OCI-LY3 (cell line): ENCODE results near the gene CNDP1.

Source experiments
- H2AFZ ChIP-seq: fragments of 200-600, 300-600 bp; shearing (Covaris generic); 2 replicates; pipeline ENCODE4 v1.6.0; 2014; ENCODE audit warnings: antibody characterized with exemption, low read depth, low read length
- H3K27ac ChIP-seq: fragments of 200-600, 300-600 bp; sonication (generic); 2 replicates; pipeline ENCODE4 v1.5.1; 2014; ENCODE audit warnings: mild to moderate bottlenecking, low read length, moderate library complexity, mixed read lengths
- H3K27me3 ChIP-seq: fragments of 200-600, 300-600 bp; sonication (generic); 2 replicates; pipeline ENCODE4 v1.6.1; 2014; ENCODE audit warnings: low read depth, low read length, mixed read lengths
- H3K36me3 ChIP-seq: fragments of 200-600, 300-600 bp; sonication (generic); replicated peaks from 2 replicates; pipeline ENCODE3; 2014; ENCODE audit warnings: low read depth, low read length, mixed read lengths
- H3K4me1 ChIP-seq: fragments of 300-600, 200-600 bp; sonication (generic); 2 replicates; pipeline ENCODE4 v1.6.1; 2014; ENCODE audit warnings: low read length, mixed read lengths
- H3K4me2 ChIP-seq: fragments of 200-600, 300-600 bp; sonication (generic); 2 replicates; pipeline ENCODE4 v1.6.1; 2014; ENCODE audit warnings: low read length, mixed read lengths
- H3K4me3 ChIP-seq: fragments of 300-600, 200-600 bp; sonication (generic); 2 replicates; pipeline ENCODE4 v1.5.1; 2014; ENCODE audit warnings: antibody characterized with exemption, mild to moderate bottlenecking, low read length, moderate library complexity
- H3K79me2 ChIP-seq: fragments of 300-600, 200-600 bp; shearing (Covaris generic); 2 replicates; pipeline ENCODE4 v1.6.1; 2014; ENCODE audit warnings: mild to moderate bottlenecking, low read length, mixed read lengths
- H3K9ac ChIP-seq: fragments of 300-600, 200-600 bp; shearing (Covaris generic); 2 replicates; pipeline ENCODE4 v1.6.0; 2014; ENCODE audit warnings: mild to moderate bottlenecking, low read length, moderate library complexity
- H3K9me3 ChIP-seq: fragments of 200-600, 300-600 bp; shearing (Covaris generic); 2 replicates; pipeline ENCODE4 v1.6.1; 2014; ENCODE audit warnings: low read length, mixed read lengths; ENCODE audit not compliant: insufficient read depth
- H4K20me1 ChIP-seq: fragments of 200-600, 300-600 bp; sonication (generic); 2 replicates; pipeline ENCODE4 v1.6.1; 2016; ENCODE audit warnings: low read length, mixed read lengths; ENCODE audit not compliant: insufficient read depth
- EZH2phosphoT487 ChIP-seq: fragments of 200-600 bp; shearing (Covaris generic); IDR thresholded peaks from 2 replicates; pipeline ENCODE4 v1.6.1; 2018; ENCODE audit warnings: antibody characterized with exemption, mixed run types, low read depth
- TF ChIP-seq, protein P1 (sequence below): fragments of 200-600, 300-600 bp; sonication (generic); IDR thresholded peaks from 2 replicates; pipeline ENCODE4 v1.5.1; 2014; ENCODE audit warnings: antibody characterized with exemption, low read length, low read depth

Gene CNDP1

DNA sequence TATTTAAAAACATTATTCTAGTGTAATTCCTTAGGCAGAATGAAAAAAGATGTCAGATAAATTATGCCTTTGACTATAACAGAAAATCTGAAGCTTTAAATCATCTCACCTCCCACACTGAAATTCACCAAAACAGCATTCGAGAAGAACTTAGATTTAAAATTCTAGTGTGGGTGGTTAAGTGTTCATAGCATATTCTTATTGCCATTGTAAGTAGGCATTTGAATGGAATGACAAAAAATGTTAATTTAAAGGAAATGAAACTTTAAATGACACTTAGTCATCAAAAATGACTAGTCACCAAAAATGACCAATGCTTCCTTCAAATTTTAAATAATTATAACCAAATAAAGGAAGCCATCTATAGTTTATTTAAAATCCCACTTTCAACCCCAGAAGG is 56.4 kb downstream of the CNDP1 start:
- Histone ChIP-seq H3K4me2 (no peak overlapping the region), H3K9ac (no peak overlapping the region), H3K36me3 (peaks cover 37% of the 10 kb centered on the region)

DNA sequence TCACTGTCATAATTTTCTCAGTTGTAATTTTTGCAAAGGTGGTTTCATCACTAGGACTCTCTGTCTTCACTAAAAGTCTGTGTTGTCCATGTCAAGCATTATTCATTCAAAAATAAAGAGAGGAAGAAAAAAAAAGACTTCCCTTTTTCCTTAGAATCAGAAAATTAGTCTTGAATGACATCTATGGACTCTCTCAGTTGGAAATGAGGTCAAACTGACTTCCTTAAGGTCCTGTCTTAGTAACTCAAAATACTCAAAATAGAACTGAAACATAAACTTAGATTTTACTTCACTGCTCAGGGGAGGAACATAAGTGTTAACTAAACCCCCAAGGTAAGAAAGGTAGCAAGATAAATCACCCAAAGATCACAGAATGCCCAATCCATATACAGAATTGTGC is 61.1 kb downstream of the CNDP1 start:
- Histone ChIP-seq H3K27ac (no peak overlapping the region), H3K9me3 (no peaks in the 10 kb centered on the region; the same call in 1 of the 2 replicates), H3K4me1 (peaks cover 33% of the 10 kb centered on the region), H3K4me2 (peak overlapping the region; percentile 80), H3K9ac (no peak overlapping the region), H4K20me1 (no peaks in the 10 kb centered on the region), H2AFZ (no peak overlapping the region), H3K79me2 (peaks cover 52% of the 10 kb centered on the region), H3K4me3 (peak overlapping the region; percentile 79), H3K36me3 (peaks cover 44% of the 10 kb centered on the region), H3K27me3 (no peaks in the 10 kb centered on the region)
- no peak for TF ChIP-seq EZH2phosphoT487
- TF ChIP-seq, protein P1, sequence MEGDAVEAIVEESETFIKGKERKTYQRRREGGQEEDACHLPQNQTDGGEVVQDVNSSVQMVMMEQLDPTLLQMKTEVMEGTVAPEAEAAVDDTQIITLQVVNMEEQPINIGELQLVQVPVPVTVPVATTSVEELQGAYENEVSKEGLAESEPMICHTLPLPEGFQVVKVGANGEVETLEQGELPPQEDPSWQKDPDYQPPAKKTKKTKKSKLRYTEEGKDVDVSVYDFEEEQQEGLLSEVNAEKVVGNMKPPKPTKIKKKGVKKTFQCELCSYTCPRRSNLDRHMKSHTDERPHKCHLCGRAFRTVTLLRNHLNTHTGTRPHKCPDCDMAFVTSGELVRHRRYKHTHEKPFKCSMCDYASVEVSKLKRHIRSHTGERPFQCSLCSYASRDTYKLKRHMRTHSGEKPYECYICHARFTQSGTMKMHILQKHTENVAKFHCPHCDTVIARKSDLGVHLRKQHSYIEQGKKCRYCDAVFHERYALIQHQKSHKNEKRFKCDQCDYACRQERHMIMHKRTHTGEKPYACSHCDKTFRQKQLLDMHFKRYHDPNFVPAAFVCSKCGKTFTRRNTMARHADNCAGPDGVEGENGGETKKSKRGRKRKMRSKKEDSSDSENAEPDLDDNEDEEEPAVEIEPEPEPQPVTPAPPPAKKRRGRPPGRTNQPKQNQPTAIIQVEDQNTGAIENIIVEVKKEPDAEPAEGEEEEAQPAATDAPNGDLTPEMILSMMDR = no peak

More for the DNA sequence above, 56.4 kb downstream of the CNDP1 start:
- Histone ChIP-seq H3K79me2 (peaks cover 12% of the 10 kb centered on the region), H4K20me1 (no peaks in the 10 kb centered on the region), H3K9me3 (no peaks in the 10 kb centered on the region; the same call in 1 of the 2 replicates), H3K4me3 (no peak overlapping the region), H3K4me1 (peaks cover 17% of the 10 kb centered on the region), H3K27me3 (0 out of 2 replicates have a peak, but pooled peaks cover 3% of the 10 kb centered on the region), H3K27ac (no peak overlapping the region), H2AFZ (no peak overlapping the region)
- no peak for TF ChIP-seq EZH2phosphoT487
- TF ChIP-seq, protein P1 = no peak

DNA sequence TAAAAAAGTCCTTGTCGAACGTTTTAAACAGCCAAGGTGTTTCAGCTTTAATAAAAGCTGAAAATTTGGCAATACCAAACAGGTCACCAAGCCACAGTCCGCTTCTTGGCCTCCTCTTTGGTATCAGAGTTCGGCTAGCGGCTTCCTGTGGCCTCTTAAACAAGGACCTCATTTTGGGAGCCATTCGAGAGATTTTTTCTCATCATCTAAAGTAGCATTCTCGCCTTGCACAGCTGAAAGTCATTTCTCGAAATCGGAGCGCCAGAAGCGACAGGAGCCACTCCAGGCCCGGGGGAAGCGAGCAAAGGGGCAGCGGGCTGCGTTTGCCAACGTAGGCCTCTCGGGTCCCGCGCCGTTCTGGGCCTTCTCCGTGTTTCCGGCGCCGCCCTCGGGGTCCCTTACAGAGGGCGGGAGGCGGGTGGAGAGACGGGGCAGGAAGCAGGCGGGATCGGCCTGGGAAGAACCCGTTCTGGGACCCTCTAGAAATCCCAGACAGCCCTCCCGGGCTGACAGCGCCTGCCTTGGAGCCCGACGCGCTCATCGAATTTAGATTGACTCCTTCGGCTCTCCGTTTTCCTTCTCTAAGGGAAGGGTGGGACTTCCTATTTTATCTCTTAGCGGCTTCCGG is 62.8 kb downstream of the CNDP1 start:
- peaks cover 68% of the 10 kb centered on the region for H3K79me2 ChIP-seq
- H3K4me3 ChIP-seq = peak overlapping the region; percentile 79
- TF ChIP-seq EZH2phosphoT487 = no peak
- TF ChIP-seq, protein P1 = no peak

DNA sequence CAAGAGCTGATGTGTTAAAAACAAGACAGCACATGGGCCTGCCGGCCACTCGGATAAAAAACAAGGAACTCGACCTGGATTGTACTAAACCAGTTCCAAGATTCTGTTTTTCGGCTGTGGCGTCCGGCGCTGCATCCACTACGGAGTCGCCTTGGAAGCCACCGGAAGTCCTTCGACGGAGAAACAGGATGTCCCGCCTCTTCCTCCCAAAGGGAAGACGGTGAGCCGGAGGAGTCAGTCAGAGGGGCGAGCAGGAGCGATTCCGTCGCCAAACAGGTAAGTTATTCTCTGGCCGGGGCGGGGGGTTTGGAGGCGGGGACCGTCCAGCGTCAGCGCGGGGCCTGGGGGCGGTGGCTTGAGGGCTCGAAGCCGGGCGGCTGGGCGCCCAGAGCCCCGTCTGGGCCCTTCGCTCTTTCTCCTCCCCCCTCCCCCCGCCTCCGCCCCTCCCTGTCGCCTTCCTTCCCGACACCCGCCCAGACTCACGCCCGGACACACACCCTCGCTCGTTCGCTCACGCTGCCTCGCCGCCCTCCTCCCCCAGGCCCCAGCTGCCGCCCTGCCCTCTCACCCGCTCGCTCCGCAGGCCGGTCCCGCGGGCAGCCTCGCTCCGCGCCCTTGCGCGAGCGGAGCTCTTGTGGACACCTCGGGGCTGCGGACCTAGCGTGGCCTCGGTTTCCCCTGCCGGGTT is 63.5 kb downstream of the CNDP1 start, which contains the start of gene ZNF407:
ZNF407 (plus strand) TSS at position 209 of the 688 bp plus-strand sequence. CDS start 33,150 bp downstream, outside the sequence.
- Histone ChIP-seq H3K9me3 (no peaks in the 10 kb centered on the region; the same call in 1 of the 2 replicates), H4K20me1 (no peaks in the 10 kb centered on the region)

More for the DNA sequence above, 62.8 kb downstream of the CNDP1 start:
- peaks cover 22% of the 10 kb centered on the region for H3K4me1 ChIP-seq
- H3K36me3 ChIP-seq = peaks cover 39% of the 10 kb centered on the region
- H3K27me3 ChIP-seq = no peaks in the 10 kb centered on the region
- peak overlapping the region; percentile 87 for H3K9ac ChIP-seq
- H4K20me1 ChIP-seq = no peaks in the 10 kb centered on the region
- H3K27ac ChIP-seq = peak overlapping the region; percentile 71
- peak overlapping the region; percentile 80 for H3K4me2 ChIP-seq
- peak overlapping the region; percentile 91 for H2AFZ ChIP-seq
- no peaks in the 10 kb centered on the region; the same call in 1 of the 2 replicates for H3K9me3 ChIP-seq

More for the DNA sequence above, 63.5 kb downstream of the CNDP1 start, which contains the start of gene ZNF407:
- H2AFZ ChIP-seq = peak within 1 kb of the TSS; percentile 91
- H3K79me2 ChIP-seq = peaks cover 71% of the 10 kb centered on the region
- H3K27me3 ChIP-seq = no peaks in the 10 kb centered on the region
- peak within 1 kb of the TSS; percentile 80 for H3K4me2 ChIP-seq
- peak within 1 kb of the TSS; percentile 87 for H3K9ac ChIP-seq
- peak within 1 kb of the TSS; percentile 71 for H3K27ac ChIP-seq
- peaks cover 32% of the 10 kb centered on the region for H3K36me3 ChIP-seq
- TF ChIP-seq, protein P1 = no peak; the same call in 1 of the 2 replicates
- no peak for TF ChIP-seq EZH2phosphoT487
- peaks cover 22% of the 10 kb centered on the region for H3K4me1 ChIP-seq
- peak within 1 kb of the TSS; percentile 79 for H3K4me3 ChIP-seq
